Caco-2 (cell line): ENCODE measurements around the gene HOXB13. TPM values are rescaled to one million over a fixed set of nuclear protein-coding genes. Genes with fewer than 3 reads are reported as not detected.

Experiments
- BruUV-seq: library from RNA; stranded (reverse); fragments of 400-500 nt; replicated peaks from 2 replicates; lab custom pipeline; 2021; lab: Mats Ljungman, UMichigan
- CTCF ChIA-PET: fragments of 300-600 bp; sonication (Branson Sonifier 250); formaldehyde crosslinking; loops from one replicate; lab custom pipeline; 2022; ENCODE audit warnings: antibody characterized with exemption; lab: Charles Lee
- POLR2A ChIA-PET: fragments of 300-600 bp; sonication (Branson Sonifier 250); formaldehyde crosslinking; loops from one replicate; lab custom pipeline; 2022; ENCODE audit warnings: antibody characterized with exemption; lab: Charles Lee
- DNase-seq, 2 experiments: peaks; one replicate each; pipeline versions ENCODE4 v3.0.0 to v3.0.0-alpha.2; 2020 to 2022
- H3K27me3 ChIP-seq: replicated peaks from 2 replicates; pipeline ENCODE4 v1.6.0; 2011; ENCODE audit warnings: low read length; ENCODE audit not compliant: control insufficient read depth, insufficient read depth
- H3K36me3 ChIP-seq: 2 replicates; pipeline ENCODE4 v1.5.1; 2011; ENCODE audit warnings: low read length; ENCODE audit not compliant: control insufficient read depth, insufficient read depth
- H3K4me1 ChIP-seq: fragments of 250-450 bp; sonication (Bioruptor Pico); 2 replicates; pipeline ENCODE4 v1.5.1; 2020; ENCODE audit warnings: mild to moderate bottlenecking
- H3K4me3 ChIP-seq: 2 replicates; pipeline ENCODE4 v1.5.1; 2011; ENCODE audit warnings: low read depth, mild to moderate bottlenecking, control low read depth, low read length
- H3K9me3 ChIP-seq: fragments of 250-450 bp; sonication (Bioruptor Pico); 2 replicates; pipeline ENCODE4 v1.5.1; 2020; ENCODE audit warnings: mild to moderate bottlenecking, moderate library complexity
- H3K27ac Mint-ChIP-seq: one replicate; pipeline ENCODE4 v1.8.0; 2022; ENCODE audit warnings: mixed read lengths; ENCODE audit not compliant: unreplicated experiment
- H3K27me3 Mint-ChIP-seq: one replicate; pipeline ENCODE4 v1.8.0; 2022; ENCODE audit warnings: mixed read lengths; ENCODE audit not compliant: insufficient read depth, unreplicated experiment
- H3K36me3 Mint-ChIP-seq: one replicate; pipeline ENCODE4 v1.8.0; 2022; ENCODE audit warnings: mild to moderate bottlenecking, mixed read lengths; ENCODE audit not compliant: insufficient read depth, unreplicated experiment
- H3K4me1 Mint-ChIP-seq: one replicate; pipeline ENCODE4 v1.8.0; 2022; ENCODE audit warnings: low read depth, mixed read lengths; ENCODE audit not compliant: unreplicated experiment
- H3K4me3 Mint-ChIP-seq: one replicate; pipeline ENCODE4 v1.8.0; 2022; ENCODE audit warnings: mild to moderate bottlenecking, moderate library complexity, mixed read lengths; ENCODE audit not compliant: unreplicated experiment
- H3K9me3 Mint-ChIP-seq: one replicate; pipeline ENCODE4 v1.8.0; 2022; ENCODE audit warnings: mixed read lengths; ENCODE audit not compliant: unreplicated experiment
- CTCF ChIP-seq, 2 experiments: fragments of 200-600 bp in 1 of 2; IDR thresholded peaks; 1 replicate in 1 of 2; 2 replicates in 1 of 2; pipeline versions ENCODE4 v1.5.1 to v1.8.0; 2011 to 2022; ENCODE audit warnings: antibody characterized with exemption in 1 of 2, control low read depth in 1 of 2, inconsistent platforms in 1 of 2, low read depth in 1 of 2, low read length in 1 of 2, mild to moderate bottlenecking in 1 of 2, moderate library complexity in 1 of 2; ENCODE audit not compliant: insufficient read depth in 1 of 2, severe bottlenecking in 1 of 2, unreplicated experiment in 1 of 2
- intact Hi-C: fragments of 100-400 bp; cut with micrococcal nuclease; formaldehyde crosslinking; loops from one replicate; pipeline ENCODE4 v1.10.0; 2022; ENCODE audit not compliant: unreplicated experiment
- total RNA-seq: library from RNA; stranded (reverse); gene quantifications from 2 replicates; pipeline ENCODE4 v1.2.3, GENCODE V29; 2022

HOXB13 gene
- total RNA-seq, 1 experiment from 2014 or later: 4.3 TPM

- BruUV-seq: no TSS peak
- intact Hi-C loops: no loop called here
- CTCF ChIA-PET: interaction anchor here (1.0 to 2.7 kb wide), 5 partner anchors 10 to 144 kb away, joined by 3 to 9 read pairs (median 4); no protein-coding TSS in a partner anchor
- Mint-ChIP-seq H3K4me3 (no peak overlapping the region), H3K36me3 (no peaks in the 10 kb centered on the region), H3K27ac (no peak overlapping the region), H3K4me1 (peaks cover 3% of the 10 kb centered on the region), H3K27me3 (peaks cover 5% of the 10 kb centered on the region), H3K9me3 (no peaks in the 10 kb centered on the region)
- Histone ChIP-seq H3K36me3 (no peaks in the 10 kb centered on the region), H3K4me3 (no peak overlapping the region), H3K27me3 (no peaks in the 10 kb centered on the region; the same call in 1 of the 2 replicates), H3K9me3 (no peaks in the 10 kb centered on the region), H3K4me1 (peaks cover under 1% of the 10 kb centered on the region; the same call in 1 of the 2 replicates)
- POLR2A ChIA-PET: no interaction called here
- TF ChIP-seq CTCF (IDR thresholded peaks at IDR 0.05; ENCODE audit: insufficient read depth in 1 of 2, low read depth in 1 of 2, low read length in 1 of 2, severe bottlenecking in 1 of 2, unreplicated experiment in 1 of 2): no peak
- DNase-seq: no peak
Measured at GRCh38 chr17:48734333-48735061, 5.9 kb upstream of the HOXB13 start.

- Mint-ChIP-seq H3K9me3 (no peaks in the 10 kb centered on the region), H3K27me3 (peaks cover 5% of the 10 kb centered on the region), H3K27ac (no peak overlapping the region), H3K4me1 (peaks cover 6% of the 10 kb centered on the region), H3K4me3 (no peak overlapping the region), H3K36me3 (peaks cover 3% of the 10 kb centered on the region)
- TF ChIP-seq CTCF (IDR thresholded peaks at IDR 0.05; ENCODE audit: insufficient read depth in 1 of 2, low read depth in 1 of 2, low read length in 1 of 2, severe bottlenecking in 1 of 2, unreplicated experiment in 1 of 2): no peak
- BruUV-seq: no TSS peak
- Histone ChIP-seq H3K4me1 (peaks cover 3% of the 10 kb centered on the region; the same call in 1 of the 2 replicates), H3K27me3 (no peaks in the 10 kb centered on the region; the same call in 1 of the 2 replicates), H3K9me3 (no peaks in the 10 kb centered on the region), H3K4me3 (no peak overlapping the region), H3K36me3 (no peaks in the 10 kb centered on the region)
- ChIA-PET POLR2A (no interaction called here), CTCF (interaction anchor here (1.0 to 2.7 kb wide), 4 partner anchors 10 to 145 kb away, joined by 3 to 9 read pairs (median 5); no protein-coding TSS in a partner anchor)
- DNase-seq: peak in 1 of 2 experiments; percentile 37
- intact Hi-C loops: no loop called here
Measured at GRCh38 chr17:48733632-48734328, 5.2 kb upstream of the HOXB13 start.
